HepG2 (cell line): ENCODE data around the gene CLIP2. TPM values are rescaled to one million over a fixed set of nuclear protein-coding genes. Genes with fewer than 3 reads are reported as not detected.

Experiments used
- ARID4A ChIP-seq: sonication (generic); formaldehyde crosslinking; IDR thresholded peaks from 2 replicates; pipeline ENCODE4 v1.5.0; 2020; ENCODE audit warnings: mild to moderate bottlenecking, missing genetic modification reagents, borderline replicate concordance
- ELK4 ChIP-seq: sonication (generic); formaldehyde crosslinking; IDR thresholded peaks from 2 replicates; pipeline ENCODE4 v1.9.0; 2021; ENCODE audit warnings: missing genetic modification reagents, borderline replicate concordance
- FOXJ3 ChIP-seq: sonication (generic); formaldehyde crosslinking; IDR thresholded peaks from 2 replicates; pipeline ENCODE4 v1.4.0; 2020; ENCODE audit warnings: missing genetic modification reagents, mild to moderate bottlenecking, borderline replicate concordance
- GATAD1 ChIP-seq: IDR thresholded peaks from 2 replicates; pipeline ENCODE4 v1.6.1; 2016; ENCODE audit warnings: missing genetic modification reagents, missing compliant biosample characterization
- HNRNPH1 ChIP-seq: fragments of 200-400 bp; formaldehyde crosslinking; optimal IDR thresholded peaks from 2 replicates; pipeline ENCODE3; 2017; ENCODE audit warnings: mild to moderate bottlenecking, low read depth, low read length
- NCOR1 ChIP-seq: fragments of 200-600 bp; sonication (generic); IDR thresholded peaks from 2 replicates; pipeline ENCODE4 v1.7.0; 2017; ENCODE audit warnings: antibody characterized with exemption, low read length, borderline replicate concordance
- POLR2AphosphoS5 ChIP-seq: IDR thresholded peaks from 2 replicates; pipeline ENCODE4 v1.6.1; 2012; ENCODE audit warnings: low read depth, low read length
- RBFOX2 ChIP-seq: fragments of 200-400 bp; formaldehyde crosslinking; IDR thresholded peaks from 2 replicates; pipeline ENCODE4 v1.6.1; 2017; ENCODE audit warnings: low read depth, mild to moderate bottlenecking, low read length
- SAFB2 ChIP-seq: sonication (generic); formaldehyde crosslinking; IDR thresholded peaks from 2 replicates; pipeline ENCODE4 v1.5.1; 2020; ENCODE audit warnings: missing genetic modification reagents, low read depth, mild to moderate bottlenecking, borderline replicate concordance
- SIN3A ChIP-seq: IDR thresholded peaks from 2 replicates; pipeline ENCODE4 v1.6.1; 2011; ENCODE audit warnings: low read depth, mild to moderate bottlenecking, control low read depth, low read length, borderline replicate concordance
- SMARCE1 ChIP-seq: fragments of 450-650 bp; IDR thresholded peaks from 2 replicates; pipeline ENCODE4 v1.6.1; 2017; ENCODE audit warnings: borderline replicate concordance
- ZBTB7B ChIP-seq: sonication (generic); formaldehyde crosslinking; IDR thresholded peaks from 2 replicates; pipeline ENCODE4 v1.4.0; 2020; ENCODE audit warnings: missing genetic modification reagents
- ZNF121 ChIP-seq: sonication (generic); formaldehyde crosslinking; IDR thresholded peaks from 2 replicates; pipeline ENCODE4 v1.5.0; 2020; ENCODE audit warnings: mild to moderate bottlenecking, missing genetic modification reagents
- ZNF343 ChIP-seq: sonication (generic); formaldehyde crosslinking; IDR thresholded peaks from 2 replicates; pipeline ENCODE4 v1.4.0; 2020; ENCODE audit warnings: mild to moderate bottlenecking, missing genetic modification reagents
- ZNF430 ChIP-seq: sonication (generic); formaldehyde crosslinking; IDR thresholded peaks from 2 replicates; pipeline ENCODE4 v1.9.0; 2021; ENCODE audit warnings: mild to moderate bottlenecking, missing genetic modification reagents
- ZNF549 ChIP-seq: sonication (generic); formaldehyde crosslinking; IDR thresholded peaks from 2 replicates; pipeline ENCODE4 v1.5.0; 2020; ENCODE audit warnings: missing genetic modification reagents
- ZNF558 ChIP-seq: sonication (generic); formaldehyde crosslinking; IDR thresholded peaks from 2 replicates; pipeline ENCODE4 v1.9.0; 2022; ENCODE audit warnings: mild to moderate bottlenecking, missing genetic modification reagents, borderline replicate concordance
- ZNF687 ChIP-seq: sonication (generic); formaldehyde crosslinking; IDR thresholded peaks from 2 replicates; pipeline ENCODE4 v1.5.1; 2020; ENCODE audit warnings: mild to moderate bottlenecking, missing genetic modification reagents, moderate library complexity
- ZSCAN31 ChIP-seq: sonication (generic); formaldehyde crosslinking; IDR thresholded peaks from 2 replicates; pipeline ENCODE4 v1.5.0; 2020; ENCODE audit warnings: low read depth, mild to moderate bottlenecking, missing genetic modification reagents
- polyA plus RNA-seq, 8 experiments: library from polyadenylated mRNA; depleted of rRNA in 3 of 8; stranded (reverse) in 7 of 8; unstranded in 1 of 8; fragments of >200 nt; fragmentation: Illumina TruSeq in 4 of 8; extraction: Trizol in 4 of 8; gene quantifications; 2 replicates each; pipeline versions ENCODE4 v1.2.1 to v1.2.3, GENCODE V29; 2011 to 2016; ENCODE audit warnings: low read depth in 4 of 8, missing spikeins in 1 of 8, mixed read lengths in 1 of 8; ENCODE audit not compliant: insufficient read depth in 1 of 8
- total RNA-seq, 5 experiments: library from RNA; depleted of rRNA; stranded (reverse); fragments of >200 nt; fragmentation: Illumina TruSeq; extraction: Trizol; gene quantifications; 2 replicates each; pipeline ENCODE4 v1.2.3, GENCODE V29; 2016; ENCODE audit warnings: low read depth in 1 of 5

Gene CLIP2
- total and polyA plus RNA-seq, 2 of the 13 experiments (the other 11 are each of a cell fraction or from before 2014, with no cell fraction given) = 6.5 to 17.4 TPM

- peak; percentile 28; the same call in 1 of the 2 replicates for TF ChIP-seq ARID4A
- TF ChIP-seq ZBTB7B (CRISPR knock-in tag) = 0 out of 2 replicates have a peak, but pooled peaks have one; percentile 50
- TF ChIP-seq ZNF549 (CRISPR knock-in tag) = no peak
- TF ChIP-seq GATAD1 (CRISPR knock-in tag) = no peak
- 0 out of 2 replicates have a peak, but pooled peaks have one; percentile 11 for TF ChIP-seq SIN3A
- peak; percentile 89 for TF ChIP-seq ZNF121 (CRISPR knock-in tag)
- no peak for TF ChIP-seq ZNF430 (CRISPR knock-in tag)
- no peak for TF ChIP-seq ELK4
- TF ChIP-seq SAFB2 (CRISPR knock-in tag) = no peak
- TF ChIP-seq ZNF687 = peak; percentile 56; the same call in 1 of the 2 replicates
- TF ChIP-seq NCOR1 = no peak
- no peak for TF ChIP-seq HNRNPH1
- TF ChIP-seq RBFOX2 = peak; percentile 25; the same call in 1 of the 2 replicates
- TF ChIP-seq POLR2AphosphoS5 = no peak
- TF ChIP-seq FOXJ3 = no peak
- 0 out of 2 replicates have a peak, but pooled peaks have one; percentile 47 for TF ChIP-seq ZNF343 (CRISPR knock-in tag)
- TF ChIP-seq ZSCAN31 = no peak
- no peak for TF ChIP-seq ZNF558 (CRISPR knock-in tag)
- TF ChIP-seq SMARCE1 = no peak
Measured at GRCh38 chr7:74454925-74455288, 165.7 kb downstream of the CLIP2 start (continued).
